H1 (cell line): ENCODE data around the gene BCAS3. TPM values are rescaled to one million over a fixed set of nuclear protein-coding genes. Genes with fewer than 3 reads are reported as not detected.

Source experiments
- CTCF ChIA-PET: fragments of 300-600 bp; sonication (Branson Sonifier 250); formaldehyde crosslinking; loops from one replicate; lab custom pipeline; 2021; ENCODE audit not compliant: partially characterized antibody; lab: Charles Lee
- POLR2A ChIA-PET: fragments of 300-600 bp; sonication (Branson Sonifier 250); formaldehyde crosslinking; loops from one replicate; lab custom pipeline; 2021; ENCODE audit warnings: inconsistent platforms; ENCODE audit not compliant: partially characterized antibody; lab: Charles Lee
- DNase-seq, 2 experiments: peaks; one replicate each; pipeline versions ENCODE4 v3.0.0 to v3.0.0-alpha.2; 2010 to 2022; ENCODE audit warnings: low spot score in 2 of 2, low read depth in 1 of 2, mixed read lengths in 1 of 2
- FAIRE-seq: peaks from 2 replicates; lab custom pipeline; 2011; peaks lifted over from hg19 to GRCh38; lab: Jason Lieb, UNC
- H2AFZ ChIP-seq: 2 replicates; pipeline ENCODE4 v1.8.1; 2012; ENCODE audit warnings: low read length, inconsistent platforms
- H2AK5ac ChIP-seq: 2 replicates; pipeline ENCODE4 v1.6.1; 2013; ENCODE audit warnings: low read depth, low read length
- H2BK120ac ChIP-seq: replicated peaks from 2 replicates; pipeline ENCODE3; 2013; ENCODE audit warnings: low read depth, low read length, inconsistent platforms
- H2BK12ac ChIP-seq: 2 replicates; pipeline ENCODE4 v1.6.1; 2013; ENCODE audit warnings: low read depth, low read length
- H2BK15ac ChIP-seq: 2 replicates; pipeline ENCODE4 v1.6.1; 2013; ENCODE audit warnings: low read length
- H2BK20ac ChIP-seq: 2 replicates; pipeline ENCODE4 v1.6.1; 2013; ENCODE audit warnings: low read length
- H2BK5ac ChIP-seq: 2 replicates; pipeline ENCODE4 v1.6.1; 2013; ENCODE audit warnings: low read depth, low read length
- H3K14ac ChIP-seq: 2 replicates; pipeline ENCODE4 v1.6.1; 2013; ENCODE audit warnings: inconsistent platforms; ENCODE audit not compliant: insufficient read length
- H3K18ac ChIP-seq: 2 replicates; pipeline ENCODE4 v1.6.1; 2013; ENCODE audit warnings: low read length; ENCODE audit errors: extremely low read depth
- H3K23ac ChIP-seq: 2 replicates; pipeline ENCODE4 v1.6.1; 2013; ENCODE audit warnings: inconsistent platforms; ENCODE audit not compliant: insufficient read length
- H3K23me2 ChIP-seq: 2 replicates; pipeline ENCODE4 v1.6.1; 2013; ENCODE audit warnings: low read depth, low read length
- H3K27ac ChIP-seq: 2 replicates; pipeline ENCODE4 v1.6.1; 2011; ENCODE audit warnings: low read depth, low read length, inconsistent platforms
- H3K27me3 ChIP-seq, 4 experiments: replicated peaks in 1 of 4; 1 replicate in 1 of 4; 2 replicates in 3 of 4; pipeline versions ENCODE4 v1.6.1 to v1.8.1; 2011 to 2013; ENCODE audit warnings: low read length in 3 of 4, mild to moderate bottlenecking in 3 of 4, inconsistent platforms in 2 of 4, mixed read lengths in 2 of 4, moderate library complexity in 1 of 4; ENCODE audit not compliant: control insufficient read depth in 3 of 4, insufficient read depth in 3 of 4; ENCODE audit errors: extremely low read depth in 1 of 4
- H3K36me3 ChIP-seq, 4 experiments: 2 replicates each; pipeline versions ENCODE4 v1.6.1 to v1.8.1; 2011 to 2013; ENCODE audit warnings: mild to moderate bottlenecking in 4 of 4, low read length in 3 of 4, moderate library complexity in 2 of 4, control low read depth in 1 of 4, inconsistent platforms in 1 of 4; ENCODE audit not compliant: insufficient read depth in 4 of 4, control insufficient read depth in 2 of 4
- H3K4ac ChIP-seq: replicated peaks from 2 replicates; pipeline ENCODE3; 2013; ENCODE audit warnings: low read length, low read depth, mixed read lengths, inconsistent platforms; ENCODE audit not compliant: insufficient read length
- H3K4me1 ChIP-seq, 4 experiments: replicated peaks in 1 of 4; 1 replicate in 1 of 4; 2 replicates in 3 of 4; pipeline versions ENCODE4 v1.6.1 to v1.8.1; 2011 to 2013; ENCODE audit warnings: low read length in 3 of 4, inconsistent platforms in 2 of 4, mixed read lengths in 1 of 4; ENCODE audit not compliant: insufficient read depth in 4 of 4, control insufficient read depth in 3 of 4
- H3K4me2 ChIP-seq, 2 experiments: 2 replicates each; pipeline versions ENCODE4 v1.6.1 to v1.8.1; 2011 to 2013; ENCODE audit warnings: low read depth in 2 of 2, low read length in 2 of 2, control low read depth in 1 of 2, inconsistent platforms in 1 of 2, mild to moderate bottlenecking in 1 of 2; ENCODE audit not compliant: insufficient read depth in 1 of 2
- H3K4me3 ChIP-seq, 4 experiments: fragments of 200-600, 300-600 bp in 1 of 4; sonication (generic), shearing (Covaris generic), sonication (Bioruptor Twin) in 1 of 4; 2 replicates each; pipeline versions ENCODE4 v1.5.1 to v1.8.1; 2011 to 2016; ENCODE audit warnings: low read length in 4 of 4, low read depth in 3 of 4, control low read depth in 2 of 4, inconsistent platforms in 2 of 4, mild to moderate bottlenecking in 2 of 4, mixed read lengths in 1 of 4, moderate library complexity in 1 of 4; ENCODE audit not compliant: insufficient read depth in 2 of 4; ENCODE audit errors: extremely low read depth in 1 of 4
- H3K56ac ChIP-seq: replicated peaks from 2 replicates; pipeline ENCODE3; 2013; ENCODE audit warnings: low read depth, mild to moderate bottlenecking, mixed read lengths, low read length, inconsistent platforms; ENCODE audit not compliant: insufficient read length
- H3K79me1 ChIP-seq: 2 replicates; pipeline ENCODE4 v1.6.1; 2013; ENCODE audit warnings: low read depth, low read length, control low read depth
- H3K79me2 ChIP-seq, 2 experiments: 2 replicates each; pipeline versions ENCODE4 v1.6.1 to v1.8.1; 2012 to 2013; ENCODE audit warnings: low read length in 2 of 2, mild to moderate bottlenecking in 2 of 2, inconsistent platforms in 1 of 2; ENCODE audit not compliant: insufficient read depth in 2 of 2, control insufficient read depth in 1 of 2
- H3K9ac ChIP-seq, 4 experiments: replicated peaks in 1 of 4; 1 replicate in 1 of 4; 2 replicates in 3 of 4; pipeline versions ENCODE4 v1.6.1 to v1.8.1; 2011 to 2013; ENCODE audit warnings: low read depth in 3 of 4, low read length in 3 of 4, control low read depth in 2 of 4, mild to moderate bottlenecking in 2 of 4, moderate library complexity in 2 of 4, inconsistent platforms in 1 of 4; ENCODE audit errors: extremely low read depth in 1 of 4
- H3K9me3 ChIP-seq, 2 experiments: 2 replicates each; pipeline versions ENCODE4 v1.6.1 to v1.8.1; 2012 to 2013; ENCODE audit warnings: mild to moderate bottlenecking in 2 of 2, moderate library complexity in 2 of 2, control low read depth in 1 of 2, inconsistent platforms in 1 of 2, low read depth in 1 of 2, low read length in 1 of 2, mixed read lengths in 1 of 2; ENCODE audit not compliant: insufficient read depth in 2 of 2
- H4K20me1 ChIP-seq, 2 experiments: replicated peaks in 1 of 2; 2 replicates each; pipeline versions ENCODE3 to v1.8.1; 2011 to 2013; ENCODE audit warnings: inconsistent platforms in 2 of 2, low read length in 2 of 2, mild to moderate bottlenecking in 1 of 2; ENCODE audit not compliant: insufficient read depth in 2 of 2, control insufficient read depth in 1 of 2
- H4K5ac ChIP-seq: 2 replicates; pipeline ENCODE4 v1.6.1; 2013; ENCODE audit warnings: low read length, low read depth, mixed read lengths, inconsistent platforms; ENCODE audit not compliant: insufficient read length
- H4K8ac ChIP-seq: 2 replicates; pipeline ENCODE4 v1.8.0; 2013; ENCODE audit warnings: mild to moderate bottlenecking, moderate library complexity, low read length, inconsistent platforms; ENCODE audit not compliant: insufficient read depth; ENCODE audit errors: extremely low read depth
- H4K91ac ChIP-seq: replicated peaks from 2 replicates; pipeline ENCODE3; 2013; ENCODE audit warnings: low read length, mixed read lengths, inconsistent platforms; ENCODE audit not compliant: insufficient read length
- ATF2 ChIP-seq: IDR thresholded peaks from 2 replicates; pipeline ENCODE4 v1.6.1; 2012; ENCODE audit warnings: low read length, inconsistent platforms
- CBX8 ChIP-seq: fragments of 300-800, 300-1000 bp; sonication (generic); IDR thresholded peaks from 2 replicates; pipeline ENCODE4 v1.7.1; 2016; ENCODE audit warnings: low read depth, low read length, borderline replicate concordance
- CTBP2 ChIP-seq: IDR thresholded peaks from 2 replicates; pipeline ENCODE4 v1.7.0; 2011; ENCODE audit warnings: borderline replicate concordance, mild to moderate bottlenecking, moderate library complexity, mixed read lengths, low read length; ENCODE audit not compliant: insufficient read depth, insufficient read length
- RAD21 ChIP-seq, 2 experiments: IDR thresholded peaks in 1 of 2; conservative IDR thresholded peaks in 1 of 2; 2 replicates each; pipeline ENCODE4 v1.6.1; 2011; ENCODE audit warnings: low read depth in 2 of 2, low read length in 2 of 2, improper control_type of control experiment in 1 of 2, inconsistent platforms in 1 of 2, mild to moderate bottlenecking in 1 of 2, moderate library complexity in 1 of 2
- TBP ChIP-seq: IDR thresholded peaks from 2 replicates; pipeline ENCODE4 v1.6.1; 2011; ENCODE audit warnings: low read depth, low read length, improper control_type of control experiment
- WGBS, 2 experiments: shearing (Covaris generic) in 1 of 2; methylation state at CpG; one replicate each; pipeline versions ENCODE4 v1.1.6 to v1.1.7; 2013 to 2015; ENCODE audit warnings: low lambda C conversion rate in 2 of 2, mixed read lengths in 2 of 2, inconsistent platforms in 1 of 2, low coverage in 1 of 2, missing lambda C conversion rate in 1 of 2; ENCODE audit not compliant: insufficient replicate concordance in 2 of 2, insufficient coverage in 1 of 2, insufficient read length in 1 of 2; ENCODE audit errors: extremely low coverage in 1 of 2, missing lambda C conversion rate in 1 of 2; 5-methylcytosine and 5-hydroxymethylcytosine counted together
- polyA plus RNA-seq, 7 experiments: library from polyadenylated mRNA; depleted of rRNA in 3 of 7; stranded (reverse) in 5 of 7; unstranded in 2 of 7; fragments of >200 nt in 5 of 7; fragments of 200-250 nt in 2 of 7; gene quantifications; 1 replicate in 5 of 7; 2 replicates in 1 of 7; 4 replicates in 1 of 7; pipeline versions ENCODE4 v1.2.1 to v1.2.3, GENCODE V29; 2011 to 2013; ENCODE audit warnings: missing spikeins in 2 of 7, mixed read lengths in 2 of 7
- total RNA-seq: library from RNA; stranded (reverse); fragmentation: NEBNext Ultra II Directional; extraction: Animal tissue kit (Norgen Biotek cat#: 25700); gene quantifications from 2 replicates; pipeline ENCODE4 v1.2.1, GENCODE V29; 2021

BCAS3 gene
- total and polyA plus RNA-seq, 2 of the 8 experiments (the other 6 are each of a cell fraction or from before 2014, with no cell fraction given) = 9.9 to 13.3 TPM

DNA sequence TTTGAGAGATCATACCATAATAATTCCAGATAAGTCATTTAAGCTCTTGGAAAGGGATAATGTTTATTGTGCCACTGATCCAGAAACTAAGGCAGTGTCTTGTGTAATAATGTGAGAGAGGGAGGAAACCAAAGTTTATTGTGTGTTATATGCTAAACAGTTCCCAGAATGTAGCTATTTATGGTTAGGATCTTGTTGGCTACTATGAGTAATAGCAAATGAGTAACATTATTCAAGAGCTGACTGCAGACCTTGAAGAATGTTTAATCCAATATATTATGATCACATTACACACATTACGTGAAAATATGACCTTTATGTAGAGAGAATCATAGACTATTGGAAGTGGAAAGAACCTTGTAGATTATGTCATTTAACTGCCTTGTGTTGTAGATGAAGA, 139.5 kb downstream of the BCAS3 start:
- ChIA-PET CTCF (interaction anchor here (0.6 to 1.0 kb wide), 2 partner anchors 9 to 721 kb away, joined by 3 read pairs; no protein-coding TSS in a partner anchor), POLR2A (no interaction called here)
- DNase-seq = no peak
- Histone ChIP-seq H2BK120ac (no peak overlapping the region), H3K27ac (no peak overlapping the region), H3K4me2 (no peak overlapping the region), H2AK5ac (no peak overlapping the region), H2BK5ac (no peak overlapping the region), H3K56ac (no peak overlapping the region), H3K23me2 (no peaks in the 10 kb centered on the region), H3K9me3 (no peaks in the 10 kb centered on the region), H2BK12ac (no peak overlapping the region), H3K36me3 (no peaks in the 10 kb centered on the region), H3K4me1 (no peaks in the 10 kb centered on the region; a peak in 1 of 7 replicates), H4K91ac (no peak overlapping the region), H3K4me3 (no peak overlapping the region), H3K14ac (no peak overlapping the region), H4K5ac (no peak overlapping the region), H2BK20ac (no peak overlapping the region), H3K79me2 (no peaks in the 10 kb centered on the region), H3K9ac (no peak overlapping the region), H2BK15ac (no peak overlapping the region), H3K27me3 (no peaks in the 10 kb centered on the region), H2AFZ (no peak overlapping the region), H4K8ac (no peak overlapping the region), H3K79me1 (no peaks in the 10 kb centered on the region), H3K4ac (no peak overlapping the region), H3K18ac (no peak overlapping the region), H4K20me1 (no peaks in the 10 kb centered on the region), H3K23ac (no peak overlapping the region)
- TF ChIP-seq RAD21 (IDR thresholded peaks at IDR 0.05 in 1 of 2, conservative IDR thresholded peaks at IDR 0.05 in 1 of 2; ENCODE audit: low read depth in 2 of 2, low read length in 2 of 2) (no peak), CTBP2 (no peak), ATF2 (no peak), CBX8 (no peak), TBP (no peak)
- WGBS, 2 experiments = 92% methylated on average over 1 of the region's 1 CpG; no CpG with 5 or more reads in 1 of the 2 experiments
- FAIRE-seq = peak; percentile 24
